HG03108 (cell line): ENCODE results near the gene MECP2.
"Not testable (repeated sequence)": the region's sequence is repeated elsewhere in the genome, so short reads cannot be mapped to it uniquely, and the experiment has no call there.

Experiments
- ATAC-seq: cut with Tn5 transposase; IDR thresholded peaks from one replicate; pipeline ENCODE4 v1.9.1; 2021; ENCODE audit warnings: moderate library complexity; ENCODE audit not compliant: unreplicated experiment

The MECP2 gene

GRCh38 chrX:154097589-154098541 lies at the start of gene MECP2:
MECP2 (minus strand) TSS chrX:154097717.
- ATAC-seq: peak; percentile 84

- not testable (repeated sequence) for ATAC-seq
Observed at GRCh38 chrX:154144010-154144409, 46.5 kb upstream of the MECP2 start, which contains the start of gene OPN1LW. OPN1LW (plus strand) TSS chrX:154144243; CDS start chrX:154144284, 41 bp downstream.

- ATAC-seq: no peak
Observed at GRCh38 chrX:154142950-154143745, 45.6 kb upstream of the MECP2 start.

- ATAC-seq: no peak
Observed at GRCh38 chrX:154142386-154142785, 44.9 kb upstream of the MECP2 start.

- no peak for ATAC-seq
Observed at GRCh38 chrX:154140742-154141141, 43.2 kb upstream of the MECP2 start.

- ATAC-seq: no peak
Observed at GRCh38 chrX:154140206-154140605, 42.7 kb upstream of the MECP2 start.

- ATAC-seq: no peak
Observed at GRCh38 chrX:154138857-154139256, 41.3 kb upstream of the MECP2 start.

- ATAC-seq: no peak
Observed at GRCh38 chrX:154136627-154137161, 39.2 kb upstream of the MECP2 start.

GRCh38 chrX:154135458-154136229 lies 38.1 kb upstream of the MECP2 start:
- ATAC-seq: no peak

- no peak for ATAC-seq
Observed at GRCh38 chrX:154132366-154132765, 34.8 kb upstream of the MECP2 start.

GRCh38 chrX:154131955-154132354 lies 34.4 kb upstream of the MECP2 start:
- ATAC-seq: no peak

GRCh38 chrX:154126101-154126500 lies 28.6 kb upstream of the MECP2 start:
- ATAC-seq: no peak

- no peak for ATAC-seq
Observed at GRCh38 chrX:154125391-154126040, 28.0 kb upstream of the MECP2 start.

GRCh38 chrX:154123241-154124219 lies 26.0 kb upstream of the MECP2 start:
- ATAC-seq: no peak

- no peak for ATAC-seq
Observed at GRCh38 chrX:154121961-154122360, 24.4 kb upstream of the MECP2 start.

- no peak for ATAC-seq
Observed at GRCh38 chrX:154121207-154121606, 23.7 kb upstream of the MECP2 start.

GRCh38 chrX:154120567-154120966 lies 23.1 kb upstream of the MECP2 start:
- no peak for ATAC-seq

- no peak for ATAC-seq
Observed at GRCh38 chrX:154117566-154117965, 20.0 kb upstream of the MECP2 start.
